ENCODE measurements around the gene THAP12. TPM values are rescaled to one million over a fixed set of nuclear protein-coding genes. Genes with fewer than 3 reads are reported as not detected.

The THAP12 gene
- total RNA-seq, 1 experiment from 2014 or later = 42.5 TPM

DNA sequence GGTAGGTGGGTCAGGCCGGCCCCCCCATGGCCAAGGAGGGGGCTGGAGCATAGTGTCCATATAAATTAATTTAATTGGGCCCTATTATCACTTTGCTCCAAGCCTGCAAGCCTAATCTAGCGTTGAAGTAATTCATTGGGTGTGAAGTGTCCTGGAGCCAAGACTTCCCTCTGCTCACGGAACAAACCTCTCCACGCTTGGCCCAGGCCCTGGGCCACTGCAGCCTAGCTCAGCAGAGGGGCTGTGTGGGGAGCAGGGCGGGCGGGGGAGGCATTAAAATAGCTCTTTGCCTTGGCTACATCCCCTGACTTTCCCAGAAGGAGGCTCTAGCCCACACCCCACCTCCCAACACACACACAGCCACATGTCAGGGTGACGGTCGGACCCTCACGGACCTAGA lies 73.5 kb downstream of the THAP12 start:
- no peak overlapping the region for H3K4ac ChIP-seq (ENCODE audit: low read depth, low read length)
- Mint-ChIP-seq H3K4me1 (peaks cover 8 to 14% of the 10 kb centered on the region in 2 experiments), H3K27ac (no peak overlapping the region; a peak in 1 of 7 replicates), H3K9me3 (no peaks in the 10 kb centered on the region), H3K4me3 (no peak overlapping the region), H3K27me3 (ENCODE audit: low read depth) (peaks cover 16% of the 10 kb centered on the region), H3K36me3 (ENCODE audit: insufficient read depth in 1 of 3, low read depth in 3 of 3) (no peaks in the 10 kb centered on the region)
- H2BK120ac ChIP-seq (ENCODE audit: low read depth, low read length, poor library complexity, severe bottlenecking) = no peak overlapping the region
- no peak overlapping the region for H2BK15ac ChIP-seq (ENCODE audit: low read depth, low read length)
- TF ChIP-seq, protein P1, sequence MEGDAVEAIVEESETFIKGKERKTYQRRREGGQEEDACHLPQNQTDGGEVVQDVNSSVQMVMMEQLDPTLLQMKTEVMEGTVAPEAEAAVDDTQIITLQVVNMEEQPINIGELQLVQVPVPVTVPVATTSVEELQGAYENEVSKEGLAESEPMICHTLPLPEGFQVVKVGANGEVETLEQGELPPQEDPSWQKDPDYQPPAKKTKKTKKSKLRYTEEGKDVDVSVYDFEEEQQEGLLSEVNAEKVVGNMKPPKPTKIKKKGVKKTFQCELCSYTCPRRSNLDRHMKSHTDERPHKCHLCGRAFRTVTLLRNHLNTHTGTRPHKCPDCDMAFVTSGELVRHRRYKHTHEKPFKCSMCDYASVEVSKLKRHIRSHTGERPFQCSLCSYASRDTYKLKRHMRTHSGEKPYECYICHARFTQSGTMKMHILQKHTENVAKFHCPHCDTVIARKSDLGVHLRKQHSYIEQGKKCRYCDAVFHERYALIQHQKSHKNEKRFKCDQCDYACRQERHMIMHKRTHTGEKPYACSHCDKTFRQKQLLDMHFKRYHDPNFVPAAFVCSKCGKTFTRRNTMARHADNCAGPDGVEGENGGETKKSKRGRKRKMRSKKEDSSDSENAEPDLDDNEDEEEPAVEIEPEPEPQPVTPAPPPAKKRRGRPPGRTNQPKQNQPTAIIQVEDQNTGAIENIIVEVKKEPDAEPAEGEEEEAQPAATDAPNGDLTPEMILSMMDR (conservative IDR thresholded peaks at IDR 0.05) = no peak
- no peaks in the 10 kb centered on the region for H3K23me2 ChIP-seq (ENCODE audit: insufficient read length, low read depth, low read length, poor library complexity, severe bottlenecking)
- H3K18ac ChIP-seq (ENCODE audit: insufficient read length, low read depth, low read length) = no peak overlapping the region
- H2BK12ac ChIP-seq (ENCODE audit: insufficient read length, low read depth, low read length) = no peak overlapping the region
- no peak overlapping the region for H3K56ac ChIP-seq (ENCODE audit: insufficient read length, low read depth, low read length)
- H3K27me3 ChIP-seq (ENCODE audit: insufficient read depth, low read length) = no peaks in the 10 kb centered on the region
- H2AK5ac ChIP-seq (ENCODE audit: insufficient read length, low read length) = no peak overlapping the region
- H3K27ac ChIP-seq (ENCODE audit: insufficient read length, low read depth, low read length) = no peak overlapping the region
- no peaks in the 10 kb centered on the region for H3K9me3 ChIP-seq (ENCODE audit: control insufficient read depth, low read depth, low read length)
- H2BK20ac ChIP-seq (ENCODE audit: low read depth, low read length, poor library complexity, severe bottlenecking) = no peak overlapping the region
- H3K79me2 ChIP-seq (ENCODE audit: insufficient read depth, low read length) = no peaks in the 10 kb centered on the region
- H3T11ph ChIP-seq (ENCODE audit: low read length) = no peak overlapping the region
- H4K91ac ChIP-seq (ENCODE audit: insufficient read length, low read depth, low read length) = no peak overlapping the region
- H4K20me1 ChIP-seq (ENCODE audit: control insufficient read depth, insufficient read depth, insufficient read length) = no peaks in the 10 kb centered on the region
- no peak overlapping the region for H3K9ac ChIP-seq (ENCODE audit: extremely low read depth, insufficient read length, low read length)
- no peak overlapping the region for H2AFZ ChIP-seq (ENCODE audit: low read length)
- H4K8ac ChIP-seq (replicated peaks; ENCODE audit: insufficient read length, low read depth, low read length) = no peak overlapping the region
- DNase-seq = no peak
- H3K14ac ChIP-seq (ENCODE audit: insufficient read depth, low read length) = no peak overlapping the region
- H4K5ac ChIP-seq (ENCODE audit: insufficient read length, low read depth, low read length) = no peak overlapping the region
- H3K4me1 ChIP-seq (ENCODE audit: insufficient read depth, low read length) = no peaks in the 10 kb centered on the region; the same call in 1 of the 2 replicates
- no peak overlapping the region for H2BK5ac ChIP-seq (ENCODE audit: insufficient read length, low read length)
- no CpG with 5 or more reads among the region's 9 CpGs for WGBS (ENCODE audit: extremely low coverage, insufficient read length, low lambda C conversion rate)
- no peak overlapping the region for H3K23ac ChIP-seq (ENCODE audit: insufficient read length, low read depth, low read length)
- H3K4me2 ChIP-seq (ENCODE audit: insufficient read depth, insufficient read length, low read length) = no peak overlapping the region
- no peaks in the 10 kb centered on the region for H3K79me1 ChIP-seq (ENCODE audit: insufficient read depth, low read depth, low read length, poor library complexity, severe bottlenecking)
